Measurements from ENCODE around the gene LIPC. TPM values are rescaled to one million over a fixed set of nuclear protein-coding genes. Genes with fewer than 3 reads are reported as not detected.

The LIPC gene
- total RNA-seq, 1 donor from 2014 or later, result not detected

DNA sequence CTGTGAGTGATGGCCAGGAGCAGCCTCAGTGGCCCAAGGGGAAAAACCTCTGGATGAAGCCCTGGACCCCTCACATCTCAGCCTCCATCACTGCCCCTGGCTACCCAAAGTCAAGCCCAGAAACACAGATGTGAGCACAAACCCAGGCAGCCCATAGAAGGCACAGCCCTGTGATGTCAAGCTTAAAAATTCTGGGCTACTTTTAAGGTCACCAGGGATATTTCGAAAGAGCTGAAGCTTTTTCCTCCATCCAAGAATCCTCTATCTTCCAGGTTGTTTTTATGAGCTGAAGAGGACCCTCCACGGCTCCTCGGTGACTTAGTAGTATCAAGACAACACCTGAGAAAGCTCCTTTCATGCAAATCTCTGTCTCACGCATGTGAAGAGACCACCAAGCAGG lies 11.5 kb downstream of the LIPC start:
- Mint-ChIP-seq H3K9me3 (no peaks in the 10 kb centered on the region), H3K27ac (no peak overlapping the region), H3K36me3 (no peaks in the 10 kb centered on the region), H3K4me1 (peaks cover 40% of the 10 kb centered on the region), H3K27me3 (ENCODE audit: low read depth) (no peaks in the 10 kb centered on the region), H3K4me3 (no peak overlapping the region)
- no peak for DNase-seq (ENCODE audit: low spot score in 2 of 2, unreplicated experiment in 2 of 2)
- TF ChIP-seq, protein P1, sequence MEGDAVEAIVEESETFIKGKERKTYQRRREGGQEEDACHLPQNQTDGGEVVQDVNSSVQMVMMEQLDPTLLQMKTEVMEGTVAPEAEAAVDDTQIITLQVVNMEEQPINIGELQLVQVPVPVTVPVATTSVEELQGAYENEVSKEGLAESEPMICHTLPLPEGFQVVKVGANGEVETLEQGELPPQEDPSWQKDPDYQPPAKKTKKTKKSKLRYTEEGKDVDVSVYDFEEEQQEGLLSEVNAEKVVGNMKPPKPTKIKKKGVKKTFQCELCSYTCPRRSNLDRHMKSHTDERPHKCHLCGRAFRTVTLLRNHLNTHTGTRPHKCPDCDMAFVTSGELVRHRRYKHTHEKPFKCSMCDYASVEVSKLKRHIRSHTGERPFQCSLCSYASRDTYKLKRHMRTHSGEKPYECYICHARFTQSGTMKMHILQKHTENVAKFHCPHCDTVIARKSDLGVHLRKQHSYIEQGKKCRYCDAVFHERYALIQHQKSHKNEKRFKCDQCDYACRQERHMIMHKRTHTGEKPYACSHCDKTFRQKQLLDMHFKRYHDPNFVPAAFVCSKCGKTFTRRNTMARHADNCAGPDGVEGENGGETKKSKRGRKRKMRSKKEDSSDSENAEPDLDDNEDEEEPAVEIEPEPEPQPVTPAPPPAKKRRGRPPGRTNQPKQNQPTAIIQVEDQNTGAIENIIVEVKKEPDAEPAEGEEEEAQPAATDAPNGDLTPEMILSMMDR (IDR thresholded peaks at IDR 0.05; ENCODE audit: unreplicated experiment), result no peak

DNA sequence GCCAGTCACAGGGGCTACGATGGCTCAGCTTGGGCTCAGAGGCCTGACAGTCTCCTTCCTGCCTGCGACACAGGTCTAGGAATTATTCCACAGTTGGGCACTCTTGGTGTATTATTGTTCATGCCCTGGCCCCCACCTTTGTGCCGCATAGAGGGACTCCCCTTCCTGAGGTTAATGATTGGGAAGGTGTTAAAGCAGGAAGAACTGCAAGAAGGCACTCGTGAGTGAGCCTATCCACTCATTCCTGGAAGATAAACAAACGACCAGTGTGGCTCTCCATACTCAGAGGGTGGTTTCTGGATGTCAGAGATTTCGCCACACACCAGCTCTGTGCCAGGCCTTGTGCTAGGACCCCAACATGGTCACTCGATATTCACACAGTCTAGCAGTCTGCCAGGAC lies 12.3 kb downstream of the LIPC start:
- Mint-ChIP-seq H3K36me3 (no peaks in the 10 kb centered on the region), H3K27me3 (ENCODE audit: low read depth) (no peaks in the 10 kb centered on the region), H3K4me3 (no peak overlapping the region), H3K4me1 (peaks cover 35% of the 10 kb centered on the region), H3K27ac (no peak overlapping the region), H3K9me3 (no peaks in the 10 kb centered on the region)
- no peak for DNase-seq (ENCODE audit: low spot score in 2 of 2, unreplicated experiment in 2 of 2)
- TF ChIP-seq, protein P1 (IDR thresholded peaks at IDR 0.05; ENCODE audit: unreplicated experiment), result no peak

DNA sequence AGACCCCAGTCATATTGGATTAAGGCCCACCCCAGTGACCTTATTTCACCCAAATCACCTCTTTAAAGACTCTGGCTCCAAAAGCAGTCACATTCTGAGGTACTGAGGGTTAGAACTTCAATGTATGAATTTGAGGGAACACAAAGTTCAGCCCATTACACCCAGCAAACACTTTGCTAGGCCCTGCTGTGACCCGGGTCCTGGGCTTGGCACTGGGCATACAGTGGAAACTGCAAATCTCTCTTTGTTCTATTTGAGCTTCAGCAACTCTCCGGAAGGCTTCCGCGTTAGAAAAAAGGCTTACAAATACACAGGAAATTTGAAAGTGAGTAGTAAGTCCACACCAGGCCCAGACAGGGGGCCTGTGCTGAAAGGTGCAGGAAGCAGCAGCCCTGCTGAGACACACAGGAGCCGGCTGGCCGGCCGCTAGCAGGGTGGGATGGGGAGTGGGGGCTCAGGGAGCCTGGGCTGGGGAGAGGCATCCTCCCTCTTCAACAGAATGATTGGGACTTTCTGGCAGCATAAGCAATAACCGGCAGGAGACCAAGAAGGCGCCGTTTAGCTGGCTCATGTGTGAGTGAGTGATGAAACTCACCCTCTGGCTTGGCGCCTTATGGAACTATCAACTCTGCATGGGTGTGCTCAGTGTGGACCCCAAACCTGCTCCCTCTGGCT lies 13.0 kb downstream of the LIPC start:
- Mint-ChIP-seq H3K4me1 (peaks cover 31% of the 10 kb centered on the region), H3K27ac (no peak overlapping the region), H3K36me3 (no peaks in the 10 kb centered on the region), H3K4me3 (no peak overlapping the region), H3K27me3 (ENCODE audit: low read depth) (no peaks in the 10 kb centered on the region), H3K9me3 (no peaks in the 10 kb centered on the region)
- TF ChIP-seq, protein P1 (IDR thresholded peaks at IDR 0.05; ENCODE audit: unreplicated experiment), result no peak
- no peak for DNase-seq (ENCODE audit: low spot score in 2 of 2, unreplicated experiment in 2 of 2)

DNA sequence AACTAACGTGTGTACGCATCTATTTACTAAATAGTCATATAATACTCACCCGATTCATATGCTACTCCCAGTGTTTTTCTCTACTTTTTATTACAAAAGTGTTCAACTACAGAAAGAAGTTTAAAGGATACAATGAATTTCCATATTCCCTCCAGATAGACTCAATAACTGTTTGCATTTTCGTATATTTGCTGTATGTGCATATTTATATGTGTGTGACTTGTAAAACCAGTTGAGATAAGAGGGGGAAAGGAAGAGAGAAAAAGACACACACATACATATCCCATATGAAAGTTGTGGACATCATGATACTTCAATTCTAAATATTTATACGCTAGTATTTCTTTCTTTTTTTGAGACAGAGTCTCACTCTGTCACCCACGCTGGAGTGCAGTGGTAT lies 14.1 kb downstream of the LIPC start:
- H3K4me3 Mint-ChIP-seq, result no peak overlapping the region
- H3K27ac Mint-ChIP-seq, result no peak overlapping the region
- H3K36me3 Mint-ChIP-seq, result no peaks in the 10 kb centered on the region
- no peaks in the 10 kb centered on the region for H3K9me3 Mint-ChIP-seq
- no peaks in the 10 kb centered on the region for H3K27me3 Mint-ChIP-seq (ENCODE audit: low read depth)
- DNase-seq (ENCODE audit: low spot score in 2 of 2, unreplicated experiment in 2 of 2), result no peak
- H3K4me1 Mint-ChIP-seq, result peaks cover 21% of the 10 kb centered on the region
- TF ChIP-seq, protein P1 (IDR thresholded peaks at IDR 0.05; ENCODE audit: unreplicated experiment), result no peak

DNA sequence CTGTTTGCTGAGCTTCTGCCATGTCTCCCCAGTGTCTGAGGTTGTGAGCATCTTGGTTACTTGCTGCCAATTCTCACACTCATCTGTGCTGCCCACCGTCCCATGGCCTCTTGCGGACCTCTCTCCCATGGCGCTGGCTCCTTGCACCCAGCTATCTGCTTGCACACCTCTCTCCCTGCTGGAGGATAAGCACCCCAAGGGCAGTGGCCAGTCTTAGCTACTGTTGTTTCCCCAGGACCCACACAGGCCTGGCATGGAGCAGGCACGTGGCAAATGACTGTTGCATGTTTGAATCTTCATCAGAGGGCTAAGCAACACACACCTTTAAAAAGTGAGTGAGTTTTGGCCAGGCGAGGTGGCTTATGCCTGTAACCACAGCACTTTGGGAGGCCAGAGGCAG lies 14.7 kb downstream of the LIPC start:
- TF ChIP-seq, protein P1 (IDR thresholded peaks at IDR 0.05; ENCODE audit: unreplicated experiment), result no peak
- DNase-seq (ENCODE audit: low spot score in 2 of 2, unreplicated experiment in 2 of 2), result no peak
- no peak overlapping the region for H3K4me3 Mint-ChIP-seq
- H3K27ac Mint-ChIP-seq, result no peak overlapping the region
- H3K4me1 Mint-ChIP-seq, result peaks cover 15% of the 10 kb centered on the region
- no peaks in the 10 kb centered on the region for H3K36me3 Mint-ChIP-seq
- H3K9me3 Mint-ChIP-seq, result no peaks in the 10 kb centered on the region
- no peaks in the 10 kb centered on the region for H3K27me3 Mint-ChIP-seq (ENCODE audit: low read depth)

All from mesothelial cell of epicardium (in vitro differentiated cells).